HG02623 (cell line): ENCODE measurements around the gene CDK18.
"Not testable (repeated sequence)": the region's sequence is repeated elsewhere in the genome, so short reads cannot be mapped to it uniquely, and the experiment has no call there.

Experiments
- ATAC-seq: cut with Tn5 transposase; IDR thresholded peaks from one replicate; pipeline ENCODE4 v1.9.1; 2021; ENCODE audit warnings: moderate library complexity; ENCODE audit not compliant: unreplicated experiment

Gene CDK18

GRCh38 chr1:205504311-205505075 lies at the start of gene CDK18:
Gene CDK18 (plus strand): TSS chr1:205504669. CDS start chr1:205523168, 18,499 bp downstream.
- no peak for ATAC-seq

DNA sequence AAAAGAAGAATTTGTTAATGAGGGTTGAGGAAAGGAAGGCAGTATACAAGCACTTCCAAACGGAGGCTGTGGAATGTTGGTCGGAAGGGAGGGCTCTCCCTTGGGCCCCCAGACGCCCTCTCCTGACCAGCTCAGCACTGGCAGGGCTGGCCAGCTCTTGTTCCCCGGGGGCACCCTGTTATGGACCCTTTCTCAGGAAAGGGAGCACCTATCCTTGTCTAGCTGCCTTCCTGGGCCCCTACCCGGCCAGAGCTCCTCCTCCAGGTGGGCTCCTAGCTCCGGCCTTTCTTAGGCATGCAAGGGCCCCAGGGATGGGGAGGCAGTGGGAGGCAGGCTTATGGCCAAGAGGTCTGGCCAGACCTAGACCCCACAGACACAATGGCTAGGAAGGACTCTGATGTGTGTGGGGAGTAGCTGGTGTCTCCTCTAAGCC lies 49.5 kb upstream of the CDK18 start:
- ATAC-seq, result no peak

GRCh38 chr1:205455581-205456382 lies 48.7 kb upstream of the CDK18 start, which contains the start of gene BLACAT1:
Gene BLACAT1 (minus strand): TSS chr1:205456045.
- ATAC-seq, result no peak

DNA sequence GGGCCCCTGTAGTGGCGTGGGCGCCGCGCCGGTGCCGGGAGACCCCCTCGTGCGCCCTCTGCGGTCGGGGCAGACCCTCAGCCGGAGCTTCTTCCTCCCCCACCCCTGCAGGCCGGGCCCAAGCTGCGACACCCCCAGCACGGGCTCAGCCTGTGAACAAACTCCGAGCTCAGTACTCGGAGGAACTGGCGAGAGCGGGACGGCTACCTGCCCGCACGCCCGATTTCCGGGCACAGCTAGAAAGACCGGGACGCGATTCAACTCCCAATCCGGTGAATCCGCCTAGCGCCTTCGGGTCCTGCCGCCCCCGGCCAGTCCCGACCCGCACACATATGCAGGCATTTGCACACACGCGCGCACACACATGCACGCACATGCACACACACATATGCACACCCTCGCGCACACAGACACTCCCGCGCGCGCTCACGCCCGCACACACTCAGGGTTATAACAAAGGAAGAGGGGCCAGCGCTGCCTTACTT lies 48.0 kb upstream of the CDK18 start:
- no peak for ATAC-seq

DNA sequence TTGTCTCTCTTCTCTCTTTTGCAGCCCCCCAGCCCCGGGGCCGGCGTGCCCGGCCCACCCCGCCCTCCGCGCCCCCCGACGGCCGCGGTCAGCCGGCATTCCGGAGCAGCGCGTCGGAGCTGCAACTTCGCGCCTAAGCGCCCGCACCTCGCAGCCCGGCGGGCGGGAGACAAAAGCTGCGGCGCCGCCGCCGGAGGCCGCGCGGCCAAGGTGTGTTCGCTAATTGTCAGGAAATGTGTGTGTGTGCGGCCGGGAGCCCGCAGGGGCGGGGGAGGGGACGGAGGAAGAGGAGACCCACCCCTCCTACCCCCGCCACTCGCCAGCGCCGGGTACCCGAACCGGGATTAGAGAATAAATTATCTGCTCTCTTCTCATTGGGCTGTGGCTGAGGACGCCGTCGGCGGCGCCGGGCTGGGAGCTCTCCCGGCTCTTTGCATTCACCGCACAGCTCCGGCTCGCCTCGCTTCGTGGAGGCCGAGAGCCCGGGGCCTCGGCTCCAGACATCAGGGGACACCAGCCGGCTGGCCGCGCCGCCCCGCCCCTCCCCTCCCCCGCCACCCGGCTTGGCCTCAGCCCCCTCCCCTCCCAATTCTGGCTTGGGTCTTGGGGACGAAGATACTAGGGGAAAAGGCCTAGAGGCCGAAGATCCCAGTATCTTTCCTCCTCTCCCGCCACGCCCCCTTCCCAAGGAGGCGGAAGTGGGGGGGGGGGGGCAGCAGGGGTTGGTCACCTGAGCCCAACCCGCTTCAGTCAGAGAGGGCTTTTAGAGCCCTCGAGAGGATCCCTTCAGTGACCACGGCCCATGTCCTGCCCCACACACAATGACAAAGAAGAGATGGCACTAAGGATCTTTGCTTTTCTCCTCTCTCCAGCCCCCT lies 47.4 kb upstream of the CDK18 start:
- no peak for ATAC-seq

GRCh38 chr1:205458777-205459566 lies 45.5 kb upstream of the CDK18 start:
- no peak for ATAC-seq

GRCh38 chr1:205465392-205465791 lies 39.1 kb upstream of the CDK18 start:
- ATAC-seq, result no peak

- no peak for ATAC-seq
Observed at GRCh38 chr1:205466595-205467220, 37.8 kb upstream of the CDK18 start.

- ATAC-seq, result no peak
Observed at GRCh38 chr1:205470131-205470530, 34.3 kb upstream of the CDK18 start.

DNA sequence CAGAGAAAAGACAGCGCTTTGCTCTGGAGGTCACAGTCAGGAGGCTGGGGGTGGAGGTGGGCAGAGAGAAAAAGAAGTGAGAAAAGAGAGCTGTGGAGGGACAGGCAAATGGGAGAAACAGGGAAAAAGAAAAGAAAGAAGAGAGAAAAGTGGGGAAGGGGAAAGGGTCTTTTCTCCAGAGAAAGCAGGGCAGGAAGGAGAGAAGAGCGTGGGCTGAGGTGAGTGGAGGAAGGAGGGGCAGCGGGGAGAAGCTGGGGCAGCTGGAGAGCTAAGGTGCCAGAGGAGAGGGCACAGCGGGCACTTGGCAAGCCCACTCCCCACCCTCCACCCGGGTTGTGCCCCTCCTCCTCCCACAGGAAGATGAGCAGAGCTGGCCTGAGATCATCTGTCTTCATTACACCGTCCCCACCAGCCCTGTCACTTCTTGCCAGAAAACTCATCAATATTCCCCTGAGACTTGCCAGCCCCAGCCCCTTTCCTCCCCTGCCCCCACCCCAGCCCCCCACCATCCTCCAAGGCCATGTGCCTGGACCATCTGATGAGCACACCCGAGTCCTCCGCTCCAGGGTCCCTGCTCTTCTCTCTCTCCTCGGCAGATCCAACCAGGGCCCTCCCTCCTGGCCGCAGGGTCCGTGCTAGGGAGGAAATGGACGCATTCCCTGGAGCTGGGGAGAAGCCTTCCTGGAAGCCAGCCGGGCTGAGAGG lies 31.6 kb upstream of the CDK18 start:
- ATAC-seq, result no peak

DNA sequence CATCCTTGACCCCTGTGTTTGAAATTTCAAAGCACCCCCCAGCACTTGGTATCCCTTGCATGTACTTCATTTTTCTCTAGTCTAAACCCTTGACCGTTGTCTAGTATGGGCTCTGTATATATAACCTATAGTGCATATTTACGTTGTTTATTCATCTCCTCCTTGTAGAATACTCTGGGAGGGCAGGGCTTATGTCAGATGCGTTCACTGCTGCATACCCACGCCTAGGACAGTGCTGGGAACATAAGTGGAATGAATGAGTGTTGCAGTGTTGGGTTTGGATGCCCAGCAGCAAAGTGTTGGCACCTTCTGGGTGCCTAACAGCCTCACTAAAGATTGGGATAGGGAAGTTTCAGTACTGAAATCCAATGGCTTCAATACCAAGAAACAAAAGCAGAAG lies 31.0 kb upstream of the CDK18 start:
- no peak for ATAC-seq

DNA sequence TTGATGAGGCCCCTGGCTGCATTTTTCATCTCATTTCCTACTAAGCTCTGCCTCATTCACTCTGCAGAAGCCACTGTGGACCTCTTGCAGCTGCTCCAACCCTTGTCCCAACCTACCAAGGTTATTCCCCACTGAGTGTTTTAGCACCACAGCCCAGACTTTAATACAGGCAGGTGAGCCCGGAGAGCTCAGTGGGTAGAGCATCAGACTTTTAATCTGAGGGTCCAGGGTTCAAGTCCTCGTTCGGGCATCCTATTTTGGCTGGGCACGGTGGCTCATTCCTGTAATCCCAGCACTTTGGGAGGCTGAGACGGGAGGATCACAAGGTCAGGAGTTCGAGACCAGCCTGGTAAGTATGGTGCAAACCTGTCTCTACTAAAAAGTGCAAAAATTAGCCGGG lies 30.5 kb upstream of the CDK18 start:
- ATAC-seq, result no peak

GRCh38 chr1:205474571-205474970 lies 29.9 kb upstream of the CDK18 start:
- no peak for ATAC-seq

DNA sequence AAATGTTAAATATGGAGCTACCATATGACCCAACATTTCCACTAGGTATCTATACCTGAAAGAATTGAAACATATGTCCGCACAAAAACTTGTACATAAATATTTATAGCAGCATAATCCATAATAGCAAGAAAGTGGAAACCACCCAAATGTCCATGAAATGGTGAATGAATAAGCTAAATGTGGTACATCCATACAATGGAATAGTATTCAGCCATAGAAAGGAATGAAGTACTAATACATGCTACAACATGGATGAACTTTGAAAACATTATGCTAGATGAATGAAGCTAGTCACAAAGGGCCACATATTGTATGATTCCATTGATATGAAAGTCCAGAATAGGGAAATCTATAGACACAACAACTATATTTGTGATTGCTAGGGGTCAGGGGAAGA lies 28.6 kb upstream of the CDK18 start:
- no peak for ATAC-seq

- ATAC-seq, result no peak
Observed at GRCh38 chr1:205476648-205477047, 27.8 kb upstream of the CDK18 start.

DNA sequence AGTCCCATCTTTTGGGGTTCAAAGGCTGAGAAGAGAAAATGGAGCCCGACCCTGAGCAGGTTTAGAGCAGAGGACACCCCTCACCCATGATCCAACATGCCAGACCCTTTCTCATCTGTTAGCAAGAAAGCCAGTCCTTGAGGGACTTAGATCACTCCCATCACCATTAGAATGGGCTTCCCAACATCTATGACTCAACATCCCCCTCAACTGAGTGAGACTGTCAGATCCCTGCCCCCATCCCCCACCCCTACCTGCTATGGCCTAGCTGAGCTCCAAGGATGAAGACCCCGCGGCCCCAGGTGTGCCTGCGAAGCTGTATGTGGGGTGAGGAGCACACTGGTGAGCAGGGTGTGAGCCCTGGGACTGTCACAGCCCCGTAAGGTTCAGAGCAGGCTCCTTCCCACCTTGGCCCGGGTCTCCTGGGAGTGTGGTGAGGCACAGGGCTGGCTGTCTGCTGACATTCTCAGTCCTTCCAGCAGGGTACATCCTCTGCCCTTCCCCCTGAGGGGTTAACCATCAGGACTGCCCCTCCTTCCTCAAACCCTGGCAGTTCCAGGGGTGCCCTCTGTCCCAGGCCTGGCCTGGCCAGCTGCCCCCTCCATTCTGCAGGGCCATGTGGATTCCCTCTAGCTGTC lies 27.2 kb upstream of the CDK18 start:
- ATAC-seq, result no peak

DNA sequence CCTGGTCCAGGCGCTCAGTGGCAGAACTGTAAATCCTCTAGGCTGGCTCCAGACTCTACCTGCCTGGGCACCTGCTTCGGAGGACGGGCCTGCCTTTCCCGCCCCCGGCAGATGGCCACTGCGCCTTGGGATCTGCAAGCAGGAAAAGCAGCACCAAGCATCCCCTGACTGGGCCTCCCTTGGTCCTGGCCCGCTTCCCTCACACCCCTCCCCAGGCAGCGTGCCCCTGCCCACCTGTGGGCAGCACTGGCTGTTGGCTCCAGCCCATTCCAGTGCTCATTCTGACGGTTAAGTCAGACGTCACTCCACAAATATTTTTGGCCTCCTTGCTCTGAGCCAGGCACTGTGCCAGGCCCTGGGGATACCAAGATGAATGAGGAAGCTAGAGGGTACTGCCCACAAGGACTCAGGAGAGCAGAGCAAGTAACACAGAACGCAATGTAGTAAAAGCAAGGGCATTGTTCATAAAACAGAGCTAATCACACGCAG lies 26.7 kb upstream of the CDK18 start:
- no peak for ATAC-seq

DNA sequence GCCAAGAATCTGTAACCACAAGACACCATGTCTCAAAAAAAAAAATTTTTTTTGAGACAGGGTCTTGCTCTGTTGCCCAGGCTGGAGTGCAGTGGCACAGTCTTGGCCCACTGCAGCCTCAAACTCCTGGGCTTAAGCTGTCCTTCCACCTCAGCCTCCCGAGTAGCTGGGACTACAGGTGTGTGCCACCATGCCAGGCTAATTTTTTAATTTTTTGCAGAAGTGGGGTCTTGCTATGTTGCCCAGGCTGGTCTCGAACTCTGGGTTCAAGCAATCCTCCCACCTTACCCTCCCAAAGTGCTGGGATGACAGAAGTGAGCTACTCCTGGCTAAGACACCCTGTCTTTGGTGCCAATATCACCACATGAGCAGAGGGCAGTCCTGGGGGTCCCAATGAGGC lies 25.5 kb upstream of the CDK18 start:
- ATAC-seq, result not testable (repeated sequence)
